AG09319 (cell line): ENCODE results near the gene SLC2A5.

Experiments
- DNase-seq: peaks from one replicate; pipeline ENCODE4 v3.0.0-alpha.2; 2010; ENCODE audit warnings: low read depth; ENCODE audit errors: extremely low read depth
- CTCF ChIP-seq: IDR thresholded peaks from 2 replicates; pipeline ENCODE4 v1.5.1; 2011; ENCODE audit warnings: low read depth, mild to moderate bottlenecking, inconsistent platforms, low read length, moderate library complexity

SLC2A5 gene

GRCh38 chr1:8992936-8993687 lies 76.3 kb downstream of the SLC2A5 start:
- TF ChIP-seq CTCF = peak; percentile 8; the same call in 1 of the 2 replicates
- no peak for DNase-seq

DNA sequence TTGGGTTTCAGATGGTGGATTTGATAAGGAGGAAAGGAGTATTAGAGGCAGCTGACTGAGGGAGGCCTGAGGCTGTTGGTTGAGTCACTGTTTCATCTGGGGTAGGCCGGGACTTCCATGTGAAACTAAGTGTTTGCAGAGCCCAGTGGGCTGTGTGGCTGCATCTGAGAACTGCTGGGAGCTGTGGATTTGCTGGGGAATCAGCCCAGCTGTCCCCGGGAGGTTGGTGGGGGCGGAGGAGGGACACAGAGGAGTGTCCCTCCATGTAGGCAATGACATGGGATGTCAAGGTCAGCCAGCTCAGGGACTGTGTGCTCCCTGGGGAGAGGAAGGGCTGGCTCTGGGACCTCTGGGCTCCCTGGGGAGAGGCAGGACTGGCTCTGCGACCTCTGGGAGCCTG lies 79.6 kb downstream of the SLC2A5 start:
- no peak for TF ChIP-seq CTCF
- no peak for DNase-seq

DNA sequence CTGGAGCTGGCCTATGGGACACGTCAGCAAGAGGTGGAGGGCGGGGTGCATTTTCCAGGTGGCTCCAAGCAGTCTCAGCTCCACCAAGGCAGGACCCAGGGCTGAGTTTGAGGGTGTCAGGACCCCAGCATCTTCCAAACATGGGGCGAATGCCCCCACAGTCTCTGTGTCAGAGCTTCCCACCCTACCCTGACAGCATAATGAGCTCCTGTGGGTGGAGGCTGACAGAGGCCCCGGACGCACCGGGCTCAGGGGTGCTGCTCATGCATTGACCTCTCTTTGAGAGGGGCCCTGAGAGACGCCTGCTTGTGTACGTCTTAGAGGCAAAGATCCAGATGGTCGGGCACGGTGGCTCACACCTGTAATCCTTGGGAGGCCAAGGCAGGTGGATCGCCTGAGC lies 80.4 kb downstream of the SLC2A5 start:
- no peak for DNase-seq
- TF ChIP-seq CTCF = no peak

DNA sequence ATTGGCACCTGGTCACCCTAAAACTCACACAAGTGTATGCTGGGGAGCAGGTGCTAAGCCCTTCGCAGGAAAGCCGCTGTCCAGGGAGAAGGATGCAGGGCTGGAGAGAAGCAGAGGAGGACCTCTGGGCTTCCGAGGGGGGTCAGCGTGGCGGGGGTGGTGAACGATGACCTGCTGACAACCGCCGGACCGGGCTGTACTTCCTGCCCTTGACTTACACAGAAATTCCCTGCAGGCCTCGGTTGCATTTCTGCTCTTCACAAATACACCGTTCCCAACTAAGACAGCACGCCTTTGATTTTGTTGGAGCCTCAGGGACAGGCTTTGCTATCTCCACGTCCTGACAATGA lies 80.8 kb downstream of the SLC2A5 start:
- no peak for DNase-seq
- TF ChIP-seq CTCF = no peak

- TF ChIP-seq CTCF = peak; percentile 98
- peak; percentile 5 for DNase-seq
These were observed 81.4 kb downstream of the SLC2A5 start for GRCh38 chr1:8987881-8988617.

- no peak for TF ChIP-seq CTCF
- no peak for DNase-seq
These were observed 82.6 kb downstream of the SLC2A5 start for GRCh38 chr1:8986814-8987190.

DNA sequence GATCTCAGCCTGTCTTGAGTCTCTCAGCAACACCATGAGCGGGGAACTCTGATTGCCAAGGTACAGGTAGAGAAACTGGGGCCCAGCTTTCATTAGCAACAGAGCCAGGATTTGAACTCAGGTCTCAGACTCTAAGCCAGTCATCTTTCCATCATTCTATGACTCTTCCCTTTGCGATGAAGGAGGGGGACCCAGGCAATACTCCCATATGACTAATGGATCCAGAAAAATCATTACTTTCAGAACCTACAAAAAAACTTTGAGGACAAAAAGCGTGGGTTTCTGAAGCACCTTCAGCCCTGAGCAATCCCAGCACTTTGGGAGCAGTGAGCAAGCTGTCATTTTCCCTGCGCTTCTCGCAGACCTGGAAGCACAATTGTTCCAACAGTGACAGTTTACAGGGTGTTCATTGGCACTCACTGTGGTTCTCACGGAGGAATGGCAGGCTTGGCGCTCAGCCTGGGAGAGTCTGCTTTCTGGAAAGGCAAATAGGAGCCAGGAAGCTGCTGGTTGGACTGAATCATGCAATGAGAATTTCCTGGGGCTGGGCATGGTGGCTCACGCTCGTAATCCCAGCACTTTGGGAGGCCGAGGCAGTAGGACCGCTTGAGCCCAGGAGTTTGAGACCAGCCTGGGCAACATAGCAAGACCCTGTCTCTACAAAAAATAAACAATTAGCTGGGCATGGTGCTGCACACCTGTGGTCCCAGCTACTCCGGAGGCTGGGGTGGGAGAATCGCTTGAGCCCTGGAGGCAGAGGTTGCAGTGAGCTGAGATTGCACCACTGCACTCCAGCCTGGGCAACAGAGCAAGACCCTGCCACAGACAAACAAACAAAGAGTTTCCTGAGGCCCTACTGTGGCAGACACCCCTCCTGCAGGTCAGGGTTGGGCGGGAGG lies 83.3 kb downstream of the SLC2A5 start:
- no peak for TF ChIP-seq CTCF
- peak; percentile 78 for DNase-seq
